SK-N-SH (cell line): ENCODE results near the gene KCNIP4. TPM values are rescaled to one million over a fixed set of nuclear protein-coding genes. Genes with fewer than 3 reads are reported as not detected.

Experiments
- CTCF ChIA-PET: fragments of 300-600, 350-600 bp; formaldehyde crosslinking; extraction: SDS; loops from one replicate; lab custom pipeline; 2021; lab: Yijun Ruan, JAX
- POLR2A ChIA-PET: fragments of 350-600 bp; sonication (Branson Sonifier 250); formaldehyde crosslinking; extraction: SDS; loops from one replicate; lab custom pipeline; 2020; ENCODE audit warnings: antibody characterized with exemption, inconsistent platforms; lab: Yijun Ruan, JAX
- DNase-seq: peaks from one replicate; pipeline ENCODE4 v3.0.0; 2012
- H2AFZ ChIP-seq: fragments of 200-600 bp; sonication (generic); 2 replicates; pipeline ENCODE4 v1.8.1; 2016; ENCODE audit warnings: antibody characterized with exemption, mild to moderate bottlenecking, low read depth
- H3F3A ChIP-seq: fragments of 200-600 bp; sonication (generic); replicated peaks from 2 replicates; pipeline ENCODE3; 2016; ENCODE audit warnings: antibody characterized with exemption, mild to moderate bottlenecking; ENCODE audit not compliant: insufficient read depth
- H3K27ac ChIP-seq, 2 experiments: fragments of 200-500 bp in 1 of 2; fragments of 200-600 bp in 1 of 2; sonication (Bioruptor generic) in 1 of 2; sonication (generic), shearing (Covaris generic) in 1 of 2; 2 replicates each; pipeline versions ENCODE4 v1.5.1 to v1.6.1; 2014 to 2016; ENCODE audit warnings: low read depth in 2 of 2, inconsistent platforms in 1 of 2, low read length in 1 of 2, mild to moderate bottlenecking in 1 of 2, mixed read lengths in 1 of 2
- H3K27me3 ChIP-seq: fragments of 200-600 bp; sonication (generic), shearing (Covaris generic); 2 replicates; pipeline ENCODE4 v1.6.1; 2016; ENCODE audit warnings: mixed run types; ENCODE audit not compliant: insufficient read depth
- H3K36me3 ChIP-seq, 2 experiments: fragments of 200-500 bp in 1 of 2; fragments of 200-600 bp in 1 of 2; sonication (Bioruptor generic) in 1 of 2; sonication (generic) in 1 of 2; replicated peaks in 1 of 2; 2 replicates each; pipeline versions ENCODE3 to v1.5.1; 2014 to 2016; ENCODE audit warnings: low read length in 1 of 2, mild to moderate bottlenecking in 1 of 2; ENCODE audit not compliant: insufficient read depth in 2 of 2, control insufficient read depth in 1 of 2
- H3K4me1 ChIP-seq, 2 experiments: fragments of 200-500 bp in 1 of 2; fragments of 200-600 bp in 1 of 2; sonication (Bioruptor generic) in 1 of 2; sonication (generic), shearing (Covaris generic) in 1 of 2; 2 replicates each; pipeline versions ENCODE4 v1.5.1 to v1.6.1; 2014 to 2016; ENCODE audit warnings: low read depth in 1 of 2, low read length in 1 of 2, mixed run types in 1 of 2; ENCODE audit not compliant: insufficient read depth in 2 of 2, control insufficient read depth in 1 of 2
- H3K4me2 ChIP-seq: fragments of 200-600 bp; sonication (generic), shearing (Covaris generic); 2 replicates; pipeline ENCODE4 v1.6.1; 2017; ENCODE audit warnings: mixed run types
- H3K4me3 ChIP-seq, 2 experiments: fragments of 200-500 bp in 1 of 2; fragments of 200-600 bp in 1 of 2; sonication (Bioruptor generic) in 1 of 2; sonication (generic), shearing (Covaris generic) in 1 of 2; 2 replicates each; pipeline versions ENCODE4 v1.5.1 to v1.8.1; 2014 to 2016; ENCODE audit warnings: low read depth in 2 of 2, inconsistent platforms in 1 of 2, low read length in 1 of 2, mild to moderate bottlenecking in 1 of 2, mixed read lengths in 1 of 2, moderate library complexity in 1 of 2
- H3K79me2 ChIP-seq: fragments of 200-600 bp; sonication (generic); 2 replicates; pipeline ENCODE4 v1.8.1; 2017; ENCODE audit warnings: mild to moderate bottlenecking; ENCODE audit not compliant: insufficient read depth
- H3K9ac ChIP-seq: fragments of 200-600 bp; sonication (generic); 2 replicates; pipeline ENCODE4 v1.6.1; 2017; ENCODE audit warnings: mixed run types
- H3K9me2 ChIP-seq: fragments of 200-600 bp; sonication (generic); 2 replicates; pipeline ENCODE4 v1.6.1; 2017; ENCODE audit warnings: mixed run types
- H3K9me3 ChIP-seq: fragments of 200-600 bp; sonication (generic); 2 replicates; pipeline ENCODE4 v1.6.1; 2017; ENCODE audit warnings: mixed run types, mild to moderate bottlenecking, moderate library complexity
- H4K20me1 ChIP-seq: fragments of 200-600 bp; sonication (generic); 2 replicates; pipeline ENCODE4 v1.6.1; 2017; ENCODE audit warnings: mild to moderate bottlenecking, mixed run types; ENCODE audit not compliant: insufficient read depth
- CTCF ChIP-seq: fragments of 200-600 bp; sonication (generic); IDR thresholded peaks from 2 replicates; pipeline ENCODE4 v1.6.1; 2017; ENCODE audit warnings: antibody characterized with exemption, mild to moderate bottlenecking, moderate library complexity
- EZH2phosphoT487 ChIP-seq: fragments of 200-600 bp; sonication (generic); IDR thresholded peaks from 2 replicates; pipeline ENCODE4 v1.6.1; 2017; ENCODE audit warnings: low read depth, mixed run types, mild to moderate bottlenecking, antibody characterized with exemption, moderate library complexity, borderline replicate concordance
- FOSL2 ChIP-seq: IDR thresholded peaks from 2 replicates; pipeline ENCODE4 v1.4.0; 2012; ENCODE audit warnings: low read depth, mild to moderate bottlenecking, moderate library complexity, borderline replicate concordance
- FOXJ3 ChIP-seq: sonication (generic); formaldehyde crosslinking; IDR thresholded peaks from 2 replicates; pipeline ENCODE4 v1.5.1; 2020; ENCODE audit warnings: mild to moderate bottlenecking, missing genetic modification reagents
- MEF2A ChIP-seq: IDR thresholded peaks from 2 replicates; pipeline ENCODE4 v1.4.0; 2012; ENCODE audit warnings: low read depth, borderline replicate concordance
- MXI1 ChIP-seq: IDR thresholded peaks from 2 replicates; pipeline ENCODE4 v1.6.1; 2012; ENCODE audit warnings: mild to moderate bottlenecking, low read depth, low read length, improper control_type of control experiment
- NFIC ChIP-seq: IDR thresholded peaks from 2 replicates; pipeline ENCODE4 v1.4.0; 2012; ENCODE audit warnings: borderline replicate concordance
- PBX3 ChIP-seq: IDR thresholded peaks from 2 replicates; pipeline ENCODE4; 2012
- POLR2AphosphoS5 ChIP-seq: IDR thresholded peaks from 2 replicates; pipeline ENCODE4 v1.6.1; 2012; ENCODE audit warnings: low read depth, low read length
- RAD21 ChIP-seq: IDR thresholded peaks from 2 replicates; pipeline ENCODE4 v1.6.1; 2012; ENCODE audit warnings: mild to moderate bottlenecking, low read length
- RFX5 ChIP-seq: IDR thresholded peaks from 2 replicates; pipeline ENCODE4 v1.6.1; 2012; ENCODE audit warnings: mild to moderate bottlenecking, improper control_type of control experiment, low read length
- TEAD4 ChIP-seq: IDR thresholded peaks from 2 replicates; pipeline ENCODE4 v1.4.0; 2012; ENCODE audit warnings: mild to moderate bottlenecking, borderline replicate concordance; ENCODE audit not compliant: insufficient read depth
- YY1 ChIP-seq: IDR thresholded peaks from 2 replicates; pipeline ENCODE4 v1.4.0; 2012; ENCODE audit warnings: low read depth, mild to moderate bottlenecking
- WGBS: methylation state at CpG from one replicate; pipeline ENCODE4 v1.1.6; 2017; ENCODE audit warnings: low lambda C conversion rate; 5-methylcytosine and 5-hydroxymethylcytosine counted together
- polyA plus RNA-seq, 3 experiments: library from polyadenylated mRNA; depleted of rRNA; stranded (reverse); fragments of >200 nt; gene quantifications; 2 replicates each; pipeline ENCODE4 v1.2.3, GENCODE V29; 2012

Gene KCNIP4
- polyA plus RNA-seq, 1 of the 3 experiments (the other 2 are of a cell fraction), result 0.18 TPM

GRCh38 chr4:21304540-21304887 is 644.1 kb downstream of the KCNIP4 start:
- no peak for DNase-seq
- 10% methylated on average over 4 of the region's 4 CpGs for WGBS

GRCh38 chr4:21290562-21290961 is 658.0 kb downstream of the KCNIP4 start:
- no peaks in the 10 kb centered on the region for H3K9me2 ChIP-seq
- H3K4me3 ChIP-seq, result no peak overlapping the region
- no peaks in the 10 kb centered on the region for H3K79me2 ChIP-seq
- no peaks in the 10 kb centered on the region for H4K20me1 ChIP-seq
- no peak for DNase-seq
- H3F3A ChIP-seq, result no peaks in the 10 kb centered on the region
- TF ChIP-seq RFX5 (no peak), MEF2A (no peak), MXI1 (no peak), POLR2AphosphoS5 (no peak), FOSL2 (no peak)
- H3K36me3 ChIP-seq, result no peaks in the 10 kb centered on the region
- H3K27ac ChIP-seq, result no peak overlapping the region
- WGBS, result 41% methylated on average over 2 of the region's 2 CpGs
- POLR2A ChIA-PET, result no interaction called here
- H3K9me3 ChIP-seq, result no peaks in the 10 kb centered on the region
- H2AFZ ChIP-seq, result no peak overlapping the region
- no peak overlapping the region for H3K4me2 ChIP-seq
- H3K9ac ChIP-seq, result no peak overlapping the region
- CTCF ChIA-PET, result interaction anchor here (0.7 kb wide), 1 partner anchor 238 kb away, joined by 3 read pairs; no protein-coding TSS in a partner anchor
- H3K27me3 ChIP-seq, result no peaks in the 10 kb centered on the region
- H3K4me1 ChIP-seq, result no peaks in the 10 kb centered on the region

More at GRCh38 chr4:21304540-21304887, 644.1 kb downstream of the KCNIP4 start:
- peak overlapping the region; percentile 62 for H3K4me2 ChIP-seq
- TF ChIP-seq FOXJ3 (CRISPR knock-in tag) (no peak), FOSL2 (no peak), NFIC (no peak), EZH2phosphoT487 (no peak), TEAD4 (no peak), PBX3 (no peak), YY1 (no peak), POLR2AphosphoS5 (no peak)
- H2AFZ ChIP-seq, result no peak overlapping the region
- no peaks in the 10 kb centered on the region for H3K79me2 ChIP-seq
- no peak overlapping the region for H3K9ac ChIP-seq
- H3K9me2 ChIP-seq, result no peaks in the 10 kb centered on the region
- no peak overlapping the region for H3K27ac ChIP-seq
- ChIA-PET POLR2A (no interaction called here), CTCF (interaction anchor here (1.1 to 1.2 kb wide), 2 partner anchors 12 to 14 kb away, joined by 5 read pairs; no protein-coding TSS in a partner anchor)
- H3K4me3 ChIP-seq, result peak overlapping the region in 1 of 2 experiments; percentile 41; a peak in 1 of 4 replicates
- H4K20me1 ChIP-seq, result no peaks in the 10 kb centered on the region
- no peaks in the 10 kb centered on the region for H3K9me3 ChIP-seq
- H3K27me3 ChIP-seq, result no peaks in the 10 kb centered on the region; the same call in 1 of the 2 replicates
- peaks cover 0 to 3% of the 10 kb centered on the region in 2 experiments; a peak in 2 of 4 replicates for H3K4me1 ChIP-seq
- no peaks in the 10 kb centered on the region for H3F3A ChIP-seq
- no peaks in the 10 kb centered on the region for H3K36me3 ChIP-seq

GRCh38 chr4:21276046-21276445 is 672.5 kb downstream of the KCNIP4 start:
- Histone ChIP-seq H3K36me3 (no peaks in the 10 kb centered on the region), H3K4me2 (no peak overlapping the region), H3K9ac (no peak overlapping the region), H3K9me2 (no peaks in the 10 kb centered on the region), H4K20me1 (no peaks in the 10 kb centered on the region), H3F3A (no peaks in the 10 kb centered on the region), H3K79me2 (no peaks in the 10 kb centered on the region), H3K27me3 (no peaks in the 10 kb centered on the region), H3K9me3 (no peaks in the 10 kb centered on the region), H3K27ac (no peak overlapping the region), H2AFZ (no peak overlapping the region), H3K4me1 (no peaks in the 10 kb centered on the region), H3K4me3 (no peak overlapping the region)
- ChIA-PET POLR2A (no interaction called here), CTCF (no interaction called here)
- TF ChIP-seq MEF2A (no peak), RAD21 (no peak), CTCF (no peak)
- WGBS, result 37% methylated on average over 5 of the region's 5 CpGs
- no peak for DNase-seq
